WERI-Rb-1 (cell line): Measurements from ENCODE around the gene RRP36.

Experiments
- DNase-seq: peaks from one replicate; pipeline ENCODE4 v3.0.0-alpha.2; 2020
- H3K27ac ChIP-seq: fragments of 250-450 bp; sonication (Bioruptor Pico); 2 replicates; pipeline ENCODE4 v1.5.1; 2020; ENCODE audit warnings: mild to moderate bottlenecking, moderate library complexity
- H3K27me3 ChIP-seq: fragments of 250-450 bp; sonication (Bioruptor Pico); 2 replicates; pipeline ENCODE4 v1.5.1; 2021; ENCODE audit warnings: mild to moderate bottlenecking, low read depth, moderate library complexity; ENCODE audit not compliant: insufficient read depth, severe bottlenecking
- H3K36me3 ChIP-seq: fragments of 250-450 bp; sonication (Bioruptor Pico); 2 replicates; pipeline ENCODE4 v1.5.1; 2020; ENCODE audit warnings: mild to moderate bottlenecking, moderate library complexity
- H3K4me3 ChIP-seq: 2 replicates; pipeline ENCODE4 v1.5.1; 2011; ENCODE audit warnings: low read depth, mild to moderate bottlenecking, control low read depth, low read length
- H3K9me3 ChIP-seq: fragments of 250-450 bp; sonication (Bioruptor Pico); 2 replicates; pipeline ENCODE4 v1.5.1; 2021; ENCODE audit warnings: mild to moderate bottlenecking, moderate library complexity; ENCODE audit not compliant: severe bottlenecking
- CTCF ChIP-seq: IDR thresholded peaks from 2 replicates; pipeline ENCODE4 v1.5.1; 2011; ENCODE audit warnings: low read depth, mild to moderate bottlenecking, control low read depth, inconsistent platforms, low read length

The RRP36 gene

GRCh38 chr6:43059168-43060033 lies 38.0 kb downstream of the RRP36 start, which contains the start of the genes KLC4 and MRPL2:
TSS of gene KLC4 (plus strand) at chr6:43059631. CDS start at chr6:43061336, 1,705 bp downstream.
TSS of gene MRPL2 (minus strand) at chr6:43059434. CDS start at chr6:43059381, 53 bp downstream.
- H3K9me3 ChIP-seq: no peaks in the 10 kb centered on the region
- peak; percentile 100 for DNase-seq
- H3K27me3 ChIP-seq: no peaks in the 10 kb centered on the region
- H3K27ac ChIP-seq: peak within 1 kb of the TSS; percentile 90
- H3K4me3 ChIP-seq: peak within 1 kb of the TSS; percentile 98
- H3K36me3 ChIP-seq: peaks cover 53% of the 10 kb centered on the region
- no peak for TF ChIP-seq CTCF

GRCh38 chr6:43060034-43060754 lies 38.8 kb downstream of the RRP36 start:
- Histone ChIP-seq H3K27ac (peak overlapping the region; percentile 90), H3K36me3 (peaks cover 45% of the 10 kb centered on the region), H3K9me3 (no peaks in the 10 kb centered on the region), H3K4me3 (peak overlapping the region; percentile 98), H3K27me3 (no peaks in the 10 kb centered on the region)
- no peak for TF ChIP-seq CTCF
- peak; percentile 62 for DNase-seq

GRCh38 chr6:43060755-43061633 lies 39.6 kb downstream of the RRP36 start:
- no peaks in the 10 kb centered on the region for H3K27me3 ChIP-seq
- no peak overlapping the region for H3K4me3 ChIP-seq
- H3K9me3 ChIP-seq: no peaks in the 10 kb centered on the region
- DNase-seq: no peak
- H3K27ac ChIP-seq: peak overlapping the region; percentile 90; the same call in 1 of the 2 replicates
- TF ChIP-seq CTCF: no peak
- H3K36me3 ChIP-seq: peaks cover 45% of the 10 kb centered on the region

- Histone ChIP-seq H3K27me3 (no peaks in the 10 kb centered on the region), H3K4me3 (no peak overlapping the region), H3K9me3 (no peaks in the 10 kb centered on the region), H3K36me3 (peaks cover 38% of the 10 kb centered on the region), H3K27ac (no peak overlapping the region)
- DNase-seq: no peak
- TF ChIP-seq CTCF: no peak
Observed at GRCh38 chr6:43061861-43062260, 40.4 kb downstream of the RRP36 start.

- TF ChIP-seq CTCF: no peak
- Histone ChIP-seq H3K27me3 (no peaks in the 10 kb centered on the region), H3K4me3 (no peak overlapping the region), H3K36me3 (peaks cover 31% of the 10 kb centered on the region), H3K27ac (no peak overlapping the region), H3K9me3 (no peaks in the 10 kb centered on the region)
- no peak for DNase-seq
Observed at GRCh38 chr6:43062818-43063217, 41.4 kb downstream of the RRP36 start.
